ENCODE measurements around the gene FYCO1. TPM values are rescaled to one million over a fixed set of nuclear protein-coding genes. Genes with fewer than 3 reads are reported as not detected.

FYCO1 gene
- total RNA-seq, 1 experiment from 2014 or later: 15.4 TPM

DNA sequence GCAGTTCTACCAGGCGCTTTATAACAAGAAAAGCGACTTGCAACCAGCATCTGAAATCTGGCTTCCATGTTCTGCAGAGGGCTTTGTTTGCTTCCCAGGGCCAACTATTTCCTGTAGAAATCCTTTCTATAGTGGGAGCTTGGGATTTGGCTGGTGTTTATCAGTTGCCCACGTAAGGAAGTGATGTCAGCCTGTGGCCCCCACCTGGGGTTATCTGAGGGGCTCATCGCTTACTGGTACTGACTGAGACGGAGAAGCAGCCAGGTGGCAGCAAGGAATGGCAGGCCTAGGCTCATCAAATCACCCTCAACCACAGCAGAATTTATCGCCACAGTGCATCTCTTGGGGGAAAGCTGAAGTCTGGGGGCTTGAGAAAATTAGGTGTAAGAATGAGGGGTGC, 123.8 kb downstream of the FYCO1 start:
- H3K27ac ChIP-seq (ENCODE audit: low read length): no peak overlapping the region
- no peaks in the 10 kb centered on the region for H3K9me2 ChIP-seq (replicated peaks; ENCODE audit: low read length)
- no peak overlapping the region for H2AFZ ChIP-seq (ENCODE audit: low read length)
- H3K9me3 ChIP-seq (ENCODE audit: low read length): no peaks in the 10 kb centered on the region
- no peak for TF ChIP-seq CTCF (conservative IDR thresholded peaks at IDR 0.05; ENCODE audit: low read depth, low read length)
- TF ChIP-seq EZH2 (IDR thresholded peaks at IDR 0.05; ENCODE audit: low read length, unreplicated experiment): no peak
- TF ChIP-seq EZH2phosphoT487 (IDR thresholded peaks at IDR 0.05; ENCODE audit: borderline replicate concordance, low read length): no peak
- no TSS peak for BruUV-seq (replicated peaks)
- DNase-seq: no peak
- ChIA-PET CTCF (interaction anchor here (0.5 kb wide), 1 partner anchor 680 kb away, joined by 4 read pairs; no protein-coding TSS in a partner anchor), POLR2A (ENCODE audit: unreplicated experiment) (no interaction called here)
- no peak overlapping the region for H3K4me3 ChIP-seq (ENCODE audit: low read length)
- no peak overlapping the region for H3K9ac ChIP-seq (ENCODE audit: low read length)
- no peaks in the 10 kb centered on the region for H3K27me3 ChIP-seq (ENCODE audit: low read length)
- H3K36me3 ChIP-seq (ENCODE audit: low read depth, low read length): no peaks in the 10 kb centered on the region
- no peak overlapping the region for H3K4me2 ChIP-seq (ENCODE audit: low read length)
- H3F3A ChIP-seq (ENCODE audit: low read length, unreplicated experiment): no peaks in the 10 kb centered on the region
- no peak for ATAC-seq
- peaks cover 10% of the 10 kb centered on the region for H3K4me1 ChIP-seq (ENCODE audit: insufficient read depth, low read length)
- H3K79me2 ChIP-seq (ENCODE audit: low read length): no peaks in the 10 kb centered on the region
- no peaks in the 10 kb centered on the region for H4K20me1 ChIP-seq (ENCODE audit: low read length)
- intact Hi-C loops (cut with micrococcal nuclease): no loop called here

GRCh38 chr3:45870099-45870498, 125.5 kb downstream of the FYCO1 start:
- CTCF ChIA-PET: no interaction called here
- Histone ChIP-seq H3K9me3 (ENCODE audit: low read length) (no peaks in the 10 kb centered on the region), H3K79me2 (ENCODE audit: low read length) (no peaks in the 10 kb centered on the region), H3K9me2 (replicated peaks; ENCODE audit: low read length) (no peaks in the 10 kb centered on the region), H3K9ac (ENCODE audit: low read length) (no peak overlapping the region), H3K36me3 (ENCODE audit: low read depth, low read length) (no peaks in the 10 kb centered on the region), H3K4me2 (ENCODE audit: low read length) (no peak overlapping the region), H3K4me3 (ENCODE audit: low read length) (no peak overlapping the region), H3K27me3 (ENCODE audit: low read length) (no peaks in the 10 kb centered on the region), H4K20me1 (ENCODE audit: low read length) (no peaks in the 10 kb centered on the region), H3K4me1 (ENCODE audit: insufficient read depth, low read length) (peaks cover 10% of the 10 kb centered on the region), H3F3A (ENCODE audit: low read length, unreplicated experiment) (no peaks in the 10 kb centered on the region), H2AFZ (ENCODE audit: low read length) (no peak overlapping the region), H3K27ac (ENCODE audit: low read length) (no peak overlapping the region)
- TF ChIP-seq EZH2phosphoT487 (IDR thresholded peaks at IDR 0.05; ENCODE audit: borderline replicate concordance, low read length) (no peak), EZH2 (IDR thresholded peaks at IDR 0.05; ENCODE audit: low read length, unreplicated experiment) (no peak), CTCF (conservative IDR thresholded peaks at IDR 0.05; ENCODE audit: low read depth, low read length) (no peak)
- no TSS peak for BruUV-seq (replicated peaks)
- intact Hi-C loops (cut with micrococcal nuclease): no loop called here
- POLR2A ChIA-PET (ENCODE audit: unreplicated experiment): no interaction called here
- DNase-seq (no peak), ATAC-seq (no peak)

DNA sequence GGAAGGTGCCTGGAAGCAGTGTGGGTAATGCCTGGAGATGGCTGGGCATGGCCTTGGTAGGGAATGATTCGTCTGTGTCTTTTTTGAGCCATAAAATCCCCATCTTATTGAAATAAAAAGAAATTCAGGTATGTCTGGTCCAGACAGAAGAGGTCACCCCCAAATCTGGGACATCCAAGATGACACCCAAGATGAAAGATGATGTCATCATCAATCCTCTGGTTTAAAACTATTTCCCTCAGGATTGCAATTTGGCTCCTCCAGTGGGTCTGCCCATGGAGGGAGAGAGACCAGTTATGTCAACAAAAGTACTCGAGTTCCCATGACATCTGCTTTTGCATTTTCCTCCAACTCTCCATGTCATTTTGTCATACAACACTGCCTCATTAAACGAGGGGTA, 126.0 kb downstream of the FYCO1 start:
- ATAC-seq (no peak), DNase-seq (no peak)
- Histone ChIP-seq H3K4me1 (ENCODE audit: insufficient read depth, low read length) (peaks cover 10% of the 10 kb centered on the region), H3F3A (ENCODE audit: low read length, unreplicated experiment) (no peaks in the 10 kb centered on the region), H3K36me3 (ENCODE audit: low read depth, low read length) (no peaks in the 10 kb centered on the region), H3K4me3 (ENCODE audit: low read length) (no peak overlapping the region), H3K9me3 (ENCODE audit: low read length) (no peaks in the 10 kb centered on the region), H4K20me1 (ENCODE audit: low read length) (no peaks in the 10 kb centered on the region), H3K79me2 (ENCODE audit: low read length) (no peaks in the 10 kb centered on the region), H3K9me2 (replicated peaks; ENCODE audit: low read length) (no peaks in the 10 kb centered on the region), H2AFZ (ENCODE audit: low read length) (no peak overlapping the region), H3K27ac (ENCODE audit: low read length) (no peak overlapping the region), H3K27me3 (ENCODE audit: low read length) (no peaks in the 10 kb centered on the region), H3K4me2 (ENCODE audit: low read length) (no peak overlapping the region), H3K9ac (ENCODE audit: low read length) (no peak overlapping the region)
- intact Hi-C loops (cut with micrococcal nuclease): no loop called here
- no TSS peak for BruUV-seq (replicated peaks)
- CTCF ChIA-PET: no interaction called here
- POLR2A ChIA-PET (ENCODE audit: unreplicated experiment): interaction anchor here (0.6 kb wide), 1 partner anchor 20 kb away, joined by 7 read pairs; no protein-coding TSS in a partner anchor
- TF ChIP-seq EZH2 (IDR thresholded peaks at IDR 0.05; ENCODE audit: low read length, unreplicated experiment) (no peak), CTCF (conservative IDR thresholded peaks at IDR 0.05; ENCODE audit: low read depth, low read length) (no peak), EZH2phosphoT487 (IDR thresholded peaks at IDR 0.05; ENCODE audit: borderline replicate concordance, low read length) (no peak)

Data from PC-3 (cell line).